CD1c-positive myeloid dendritic cell (primary cell): ENCODE results near the gene PPARG.
"Not testable (repeated sequence)": the region's sequence is repeated elsewhere in the genome, so short reads cannot be mapped to it uniquely, and the experiment has no call there.

ENCODE experiments used
- DNase-seq: peaks from one replicate; pipeline ENCODE4 v3.0.0-alpha.2; 2016; ENCODE audit errors: extremely low spot score

PPARG gene

GRCh38 chr3:12440927-12441714 is 152.3 kb downstream of the PPARG start:
- DNase-seq = no peak

- no peak for DNase-seq
Measured at GRCh38 chr3:12442654-12443501, 154.0 kb downstream of the PPARG start.

GRCh38 chr3:12443781-12444522 is 155.1 kb downstream of the PPARG start:
- DNase-seq = no peak

GRCh38 chr3:12444582-12445471 is 156.0 kb downstream of the PPARG start:
- no peak for DNase-seq

- no peak for DNase-seq
Measured at GRCh38 chr3:12445523-12446240, 156.8 kb downstream of the PPARG start.

GRCh38 chr3:12446298-12446697 is 157.4 kb downstream of the PPARG start:
- no peak for DNase-seq

GRCh38 chr3:12447075-12447474 is 158.2 kb downstream of the PPARG start:
- no peak for DNase-seq

- DNase-seq = not testable (repeated sequence)
Measured at GRCh38 chr3:12448404-12449202, 159.7 kb downstream of the PPARG start.

- DNase-seq = no peak
Measured at GRCh38 chr3:12449889-12450682, 161.2 kb downstream of the PPARG start.

- DNase-seq = peak; percentile 7
Measured at GRCh38 chr3:12451481-12451880, 162.6 kb downstream of the PPARG start.

- no peak for DNase-seq
Measured at GRCh38 chr3:12451960-12452359, 163.1 kb downstream of the PPARG start.

GRCh38 chr3:12452361-12453330 is 163.8 kb downstream of the PPARG start:
- no peak for DNase-seq

GRCh38 chr3:12454076-12454815 is 165.4 kb downstream of the PPARG start:
- DNase-seq = no peak

GRCh38 chr3:12454816-12455121 is 165.9 kb downstream of the PPARG start:
- no peak for DNase-seq

GRCh38 chr3:12455740-12456139 is 166.9 kb downstream of the PPARG start:
- DNase-seq = no peak

GRCh38 chr3:12456441-12456840 is 167.6 kb downstream of the PPARG start:
- DNase-seq = no peak

GRCh38 chr3:12457380-12457779 is 168.5 kb downstream of the PPARG start:
- DNase-seq = not testable (repeated sequence)
